ENCODE data around the gene ERBB4. TPM values are rescaled to one million over a fixed set of nuclear protein-coding genes. Genes with fewer than 3 reads are reported as not detected.

Gene ERBB4
- total RNA-seq, 1 donor from 2014 or later, result 25.3 TPM

DNA sequence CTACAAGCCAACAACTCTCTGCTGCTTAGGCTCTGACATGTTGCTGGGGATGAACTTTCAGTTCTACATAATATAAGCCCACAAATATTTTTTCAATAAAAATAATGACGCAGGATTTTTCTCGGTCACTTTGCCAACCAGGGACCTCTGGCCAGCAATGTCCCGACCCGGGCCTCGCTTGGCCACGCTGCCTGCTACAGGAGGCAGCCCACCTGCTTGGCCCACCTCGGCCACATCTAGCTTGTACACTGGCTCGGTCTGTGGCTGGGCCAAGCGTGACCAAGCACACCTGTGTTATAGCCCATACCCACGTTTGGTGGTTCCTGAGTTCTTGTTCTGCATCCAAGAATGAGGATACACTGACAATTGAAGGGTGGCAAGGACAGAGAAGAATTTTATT lies 1208.7 kb downstream of the ERBB4 start:
- Histone ChIP-seq H3K27me3 (ENCODE audit: low read depth) (no peaks in the 10 kb centered on the region), H3K9me3 (no peaks in the 10 kb centered on the region), H3K36me3 (no peaks in the 10 kb centered on the region), H3K4me1 (no peaks in the 10 kb centered on the region), H3K4me3 (no peak overlapping the region), H3K27ac (no peak overlapping the region)
- DNase-seq (no peak), ATAC-seq (no peak)
- intact Hi-C loops (cut with DNase I), result no loop called here
- TF ChIP-seq CTCF (IDR thresholded peaks at IDR 0.05), result no peak

- Histone ChIP-seq H3K4me1 (no peaks in the 10 kb centered on the region), H3K27me3 (ENCODE audit: low read depth) (no peaks in the 10 kb centered on the region), H3K9me3 (no peaks in the 10 kb centered on the region), H3K4me3 (no peak overlapping the region), H3K36me3 (no peaks in the 10 kb centered on the region), H3K27ac (no peak overlapping the region)
- no peak for DNase-seq
- TF ChIP-seq CTCF (IDR thresholded peaks at IDR 0.05), result no peak
- intact Hi-C loops (cut with DNase I), result no loop called here
- no peak for ATAC-seq
These were observed 1209.2 kb downstream of the ERBB4 start for GRCh38 chr2:211329421-211329820.

DNA sequence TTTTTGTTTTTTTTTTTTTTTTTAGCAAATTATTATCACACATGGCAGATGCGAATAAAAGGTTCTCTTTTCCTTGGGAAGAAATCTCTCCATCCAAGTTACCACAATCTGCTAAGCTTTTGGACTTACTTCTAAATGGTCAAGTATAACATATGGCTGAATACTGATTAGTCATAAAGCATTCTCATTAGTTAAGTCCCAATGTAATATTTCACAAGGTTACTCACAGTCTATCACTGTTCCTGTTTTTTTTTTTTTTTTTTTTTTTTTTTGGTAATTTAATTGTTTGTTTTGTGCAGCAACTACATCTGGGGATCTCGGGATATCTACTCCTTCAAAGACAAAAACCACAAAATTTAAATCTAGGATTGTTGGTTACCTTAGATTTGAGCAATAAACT lies 1210.5 kb downstream of the ERBB4 start:
- ATAC-seq, result no peak
- Histone ChIP-seq H3K9me3 (no peaks in the 10 kb centered on the region), H3K4me3 (no peak overlapping the region), H3K27me3 (ENCODE audit: low read depth) (no peaks in the 10 kb centered on the region), H3K36me3 (no peaks in the 10 kb centered on the region), H3K27ac (no peak overlapping the region), H3K4me1 (no peaks in the 10 kb centered on the region)
- DNase-seq, result no peak
- intact Hi-C loops (cut with DNase I), result no loop called here
- no peak for TF ChIP-seq CTCF (IDR thresholded peaks at IDR 0.05)

Small RNA genes within 50 kb of the gene (microRNA-seq; reads per million reads assigned to microRNA genes)
- not detected for gene MIR548F2 (ENCODE audit: borderline number of aligned reads)
